OCI-LY7 (cell line): ENCODE results near the gene ALKAL2. TPM values are rescaled to one million over a fixed set of nuclear protein-coding genes. Genes with fewer than 3 reads are reported as not detected.

Source experiments
- BruUV-seq: library from RNA; stranded (reverse); fragments of 400-500 nt; replicated peaks from 2 replicates; lab custom pipeline; 2021; lab: Mats Ljungman, UMichigan
- CTCF ChIA-PET: fragments of 300-600 bp; sonication (Branson Sonifier 250); formaldehyde crosslinking; loops from one replicate; lab custom pipeline; 2022; ENCODE audit warnings: antibody characterized with exemption; ENCODE audit not compliant: unreplicated experiment; lab: Charles Lee
- POLR2A ChIA-PET: fragments of 300-600 bp; sonication (Branson Sonifier 250); formaldehyde crosslinking; loops from one replicate; lab custom pipeline; 2022; ENCODE audit warnings: antibody characterized with exemption; lab: Charles Lee
- DNase-seq: peaks from one replicate; pipeline ENCODE4 v3.0.0-alpha.2; 2015; ENCODE audit warnings: low spot score
- H2AFZ ChIP-seq: fragments of 200-600 bp; sonication (generic), shearing (Covaris generic); 2 replicates; pipeline ENCODE4 v1.6.1; 2014; ENCODE audit warnings: mild to moderate bottlenecking, antibody characterized with exemption, low read length, moderate library complexity
- H3K27ac ChIP-seq: fragments of 200-600 bp; sonication (generic); 2 replicates; pipeline ENCODE4 v1.5.1; 2014; ENCODE audit warnings: mixed run types, low read depth, mild to moderate bottlenecking, moderate library complexity, low read length, inconsistent platforms; ENCODE audit not compliant: poor library complexity, severe bottlenecking
- H3K36me3 ChIP-seq: fragments of 200-600 bp; sonication (generic); 2 replicates; pipeline ENCODE4 v1.6.1; 2014; ENCODE audit warnings: mild to moderate bottlenecking, antibody characterized with exemption, low read length, moderate library complexity, mixed read lengths; ENCODE audit not compliant: insufficient read depth
- H3K4me1 ChIP-seq: fragments of 200-600 bp; sonication (generic); 2 replicates; pipeline ENCODE4 v1.5.1; 2014; ENCODE audit warnings: mild to moderate bottlenecking, low read length; ENCODE audit not compliant: insufficient read depth, poor library complexity, severe bottlenecking
- H3K4me2 ChIP-seq: fragments of 200-600 bp; sonication (generic); 2 replicates; pipeline ENCODE4 v1.6.1; 2014; ENCODE audit warnings: mild to moderate bottlenecking, low read length
- H3K4me3 ChIP-seq: fragments of 200-600 bp; sonication (generic); 2 replicates; pipeline ENCODE4 v1.5.1; 2014; ENCODE audit warnings: mild to moderate bottlenecking, low read depth, low read length; ENCODE audit not compliant: poor library complexity, severe bottlenecking
- H3K79me2 ChIP-seq: fragments of 200-600 bp; sonication (generic); 2 replicates; pipeline ENCODE4 v1.6.1; 2016; ENCODE audit warnings: low read depth, mild to moderate bottlenecking, low read length, moderate library complexity, mixed read lengths; ENCODE audit not compliant: insufficient read depth
- H3K9me2 ChIP-seq: fragments of 200-600 bp; sonication (generic); 2 replicates; pipeline ENCODE4 v1.6.1; 2016; ENCODE audit warnings: mild to moderate bottlenecking, low read length, mixed read lengths; ENCODE audit not compliant: insufficient read depth
- H3K9me3 ChIP-seq: fragments of 200-600 bp; sonication (generic); 2 replicates; pipeline ENCODE4 v1.6.1; 2014; ENCODE audit warnings: mild to moderate bottlenecking, mixed run types, low read length, mixed read lengths
- H4K20me1 ChIP-seq: fragments of 200-600 bp; sonication (generic); 2 replicates; pipeline ENCODE4 v1.6.1; 2014; ENCODE audit warnings: mild to moderate bottlenecking, antibody characterized with exemption, low read length, moderate library complexity, mixed read lengths; ENCODE audit not compliant: insufficient read depth
- CTCF ChIP-seq: fragments of 200-600 bp; sonication (generic); conservative IDR thresholded peaks from 2 replicates; pipeline ENCODE4 v1.5.1; 2014; ENCODE audit warnings: mild to moderate bottlenecking, antibody characterized with exemption, low read length, moderate library complexity, mixed read lengths
- EZH2phosphoT487 ChIP-seq: fragments of 200-600 bp; sonication (generic); IDR thresholded peaks from 2 replicates; pipeline ENCODE4 v1.6.1; 2018; ENCODE audit warnings: low read depth, borderline replicate concordance, mild to moderate bottlenecking, mixed run types, antibody characterized with exemption, low read length, moderate library complexity, mixed read lengths
- intact Hi-C: fragments of 100-400 bp; cut with micrococcal nuclease; formaldehyde crosslinking; loops from one replicate; pipeline ENCODE4 v1.10.0; 2022; ENCODE audit not compliant: unreplicated experiment
- total RNA-seq, 2 experiments: library from RNA; depleted of rRNA in 1 of 2; stranded (reverse); fragments of >200 nt in 1 of 2; shearing (Covaris generic) in 1 of 2; gene quantifications; 2 replicates each; pipeline ENCODE4 v1.2.3, GENCODE V29; 2014 to 2022

ALKAL2 gene
- total RNA-seq, 2 experiments from 2014 or later: not detected

- ChIA-PET CTCF (no interaction called here), POLR2A (no interaction called here)
- no peak for DNase-seq
- no TSS peak for BruUV-seq
- no peaks in the 10 kb centered on the region for H3K9me3 ChIP-seq
- intact Hi-C loops: no loop called here
- H2AFZ ChIP-seq: no peak overlapping the region
- H3K9me2 ChIP-seq: no peaks in the 10 kb centered on the region
- no peak overlapping the region for H3K27ac ChIP-seq
- H3K79me2 ChIP-seq: no peaks in the 10 kb centered on the region
- TF ChIP-seq CTCF (no peak), EZH2phosphoT487 (no peak)
- H3K4me2 ChIP-seq: no peak overlapping the region
- no peaks in the 10 kb centered on the region for H3K4me1 ChIP-seq
- H3K4me3 ChIP-seq: no peak overlapping the region
- H3K36me3 ChIP-seq: no peaks in the 10 kb centered on the region
- no peaks in the 10 kb centered on the region for H4K20me1 ChIP-seq
Observed at GRCh38 chr2:309954-310510, 22.1 kb upstream of the ALKAL2 start.

- H3K79me2 ChIP-seq: no peaks in the 10 kb centered on the region
- POLR2A ChIA-PET: interaction anchor here (0.6 kb wide), 1 partner anchor 64 kb away, joined by 3 read pairs; no protein-coding TSS in a partner anchor
Observed at GRCh38 chr2:309148-309953, 21.5 kb upstream of the ALKAL2 start.

More at GRCh38 chr2:309148-309953, 21.5 kb upstream of the ALKAL2 start:
- H3K4me2 ChIP-seq: no peak overlapping the region
- no peaks in the 10 kb centered on the region for H4K20me1 ChIP-seq
- no peak for DNase-seq
- H3K27ac ChIP-seq: no peak overlapping the region
- CTCF ChIA-PET: no interaction called here
- BruUV-seq: no TSS peak
- H3K9me2 ChIP-seq: no peaks in the 10 kb centered on the region
- no peak overlapping the region for H3K4me3 ChIP-seq
- no peak overlapping the region for H2AFZ ChIP-seq
- no peaks in the 10 kb centered on the region for H3K4me1 ChIP-seq
- intact Hi-C loops: no loop called here
- H3K9me3 ChIP-seq: no peaks in the 10 kb centered on the region
- H3K36me3 ChIP-seq: no peaks in the 10 kb centered on the region
- TF ChIP-seq EZH2phosphoT487 (no peak), CTCF (no peak)
